ENCODE data around the gene ZNF625. TPM values are rescaled to one million over a fixed set of nuclear protein-coding genes. Genes with fewer than 3 reads are reported as not detected.

Gene ZNF625
- total RNA-seq, 2 donors from 2014 or later: 30.2 to 40.0 TPM

DNA sequence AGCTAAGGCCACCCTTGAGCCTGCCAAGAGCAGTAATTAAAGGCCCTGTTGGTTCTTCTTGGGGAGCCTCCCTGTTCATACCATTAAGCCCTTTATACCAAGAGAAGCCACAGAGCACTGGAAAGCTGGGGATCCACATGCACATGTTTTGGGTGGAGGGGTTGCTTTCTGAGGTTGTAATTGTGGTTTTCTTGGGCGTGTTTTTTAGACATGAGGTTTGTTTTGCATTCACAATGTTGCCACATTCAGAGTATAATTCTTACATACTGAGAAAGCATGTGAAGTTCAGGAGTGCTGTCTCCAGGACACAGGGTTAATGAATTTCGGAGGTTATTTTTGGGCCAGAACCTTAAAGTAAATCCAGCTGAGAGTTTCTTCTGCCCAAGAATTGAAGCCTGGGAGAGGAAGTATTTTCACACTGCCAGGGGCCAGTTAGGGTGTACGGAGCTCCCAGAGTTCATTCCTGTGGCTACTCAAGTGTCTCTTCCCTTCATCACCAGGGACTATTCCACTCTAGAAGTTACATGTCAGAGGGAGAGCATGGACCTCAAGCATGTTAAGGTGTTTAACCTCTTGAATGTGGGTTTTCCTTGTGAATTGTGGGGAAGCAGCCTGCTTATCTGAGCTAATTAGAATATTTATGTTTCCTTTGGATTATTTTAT is 43.4 kb upstream of the ZNF625 start:
- Mint-ChIP-seq H3K4me3 (no peak overlapping the region), H3K36me3 (ENCODE audit: low read depth) (peaks cover 34% of the 10 kb centered on the region), H3K27ac (no peak overlapping the region), H3K27me3 (ENCODE audit: insufficient read depth) (no peaks in the 10 kb centered on the region), H3K9me3 (peaks cover 81% of the 10 kb centered on the region), H3K4me1 (no peaks in the 10 kb centered on the region)
- DNase-seq: no peak
- Histone ChIP-seq H3K4me1 (ENCODE audit: control insufficient read depth, insufficient read depth, low read length) (no peaks in the 10 kb centered on the region), H3K36me3 (ENCODE audit: control insufficient read depth, insufficient read depth, low read length) (no peaks in the 10 kb centered on the region), H3K9ac (ENCODE audit: extremely low read depth, low read length, poor library complexity, severe bottlenecking) (no peak overlapping the region), H3K4me3 (ENCODE audit: low read length) (no peak overlapping the region), H3K27me3 (ENCODE audit: control insufficient read depth, insufficient read depth, low read length, poor library complexity, severe bottlenecking) (no peaks in the 10 kb centered on the region), H3K27ac (ENCODE audit: low read depth, low read length) (no peak overlapping the region), H3K9me3 (ENCODE audit: control insufficient read depth, low read length) (peaks cover 66% of the 10 kb centered on the region)
- WGBS, 2 experiments (ENCODE audit: insufficient coverage in 1 of 2, insufficient read length in 1 of 2): 91 to 100% methylated on average over 1 to 3 of the region's 3 CpGs
- TF ChIP-seq, protein P1, sequence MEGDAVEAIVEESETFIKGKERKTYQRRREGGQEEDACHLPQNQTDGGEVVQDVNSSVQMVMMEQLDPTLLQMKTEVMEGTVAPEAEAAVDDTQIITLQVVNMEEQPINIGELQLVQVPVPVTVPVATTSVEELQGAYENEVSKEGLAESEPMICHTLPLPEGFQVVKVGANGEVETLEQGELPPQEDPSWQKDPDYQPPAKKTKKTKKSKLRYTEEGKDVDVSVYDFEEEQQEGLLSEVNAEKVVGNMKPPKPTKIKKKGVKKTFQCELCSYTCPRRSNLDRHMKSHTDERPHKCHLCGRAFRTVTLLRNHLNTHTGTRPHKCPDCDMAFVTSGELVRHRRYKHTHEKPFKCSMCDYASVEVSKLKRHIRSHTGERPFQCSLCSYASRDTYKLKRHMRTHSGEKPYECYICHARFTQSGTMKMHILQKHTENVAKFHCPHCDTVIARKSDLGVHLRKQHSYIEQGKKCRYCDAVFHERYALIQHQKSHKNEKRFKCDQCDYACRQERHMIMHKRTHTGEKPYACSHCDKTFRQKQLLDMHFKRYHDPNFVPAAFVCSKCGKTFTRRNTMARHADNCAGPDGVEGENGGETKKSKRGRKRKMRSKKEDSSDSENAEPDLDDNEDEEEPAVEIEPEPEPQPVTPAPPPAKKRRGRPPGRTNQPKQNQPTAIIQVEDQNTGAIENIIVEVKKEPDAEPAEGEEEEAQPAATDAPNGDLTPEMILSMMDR (conservative IDR thresholded peaks at IDR 0.05): no peak

DNA sequence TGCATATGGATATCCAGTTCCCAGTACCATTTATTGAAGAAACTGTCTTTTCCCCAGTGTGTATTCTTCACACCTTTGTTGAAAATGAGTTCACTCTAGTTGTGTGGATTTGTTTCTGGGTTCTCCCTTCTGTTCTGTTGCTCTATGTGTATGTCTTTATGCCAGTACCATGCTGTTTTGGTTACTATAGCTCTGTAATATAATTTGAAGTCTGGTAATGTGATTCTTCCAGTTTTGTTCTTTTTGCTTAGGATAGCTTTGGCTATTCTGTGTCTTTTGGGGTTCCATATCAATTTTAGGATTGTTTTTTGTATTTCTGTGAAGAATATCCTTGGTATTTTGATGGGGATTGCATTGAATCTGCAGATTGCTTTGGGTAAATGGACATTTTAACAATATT is 41.6 kb upstream of the ZNF625 start:
- Histone ChIP-seq H3K4me3 (ENCODE audit: low read length) (peak overlapping the region; percentile 22), H3K27me3 (ENCODE audit: control insufficient read depth, insufficient read depth, low read length, poor library complexity, severe bottlenecking) (no peaks in the 10 kb centered on the region), H3K27ac (ENCODE audit: low read depth, low read length) (no peak overlapping the region), H3K36me3 (ENCODE audit: control insufficient read depth, insufficient read depth, low read length) (peaks cover 5% of the 10 kb centered on the region), H3K9ac (ENCODE audit: extremely low read depth, low read length, poor library complexity, severe bottlenecking) (no peak overlapping the region), H3K4me1 (ENCODE audit: control insufficient read depth, insufficient read depth, low read length) (no peaks in the 10 kb centered on the region), H3K9me3 (ENCODE audit: control insufficient read depth, low read length) (peaks cover 58% of the 10 kb centered on the region)
- Mint-ChIP-seq H3K4me1 (no peaks in the 10 kb centered on the region), H3K9me3 (peaks cover 81% of the 10 kb centered on the region), H3K4me3 (no peak overlapping the region), H3K27ac (no peak overlapping the region), H3K36me3 (ENCODE audit: low read depth) (peaks cover 41% of the 10 kb centered on the region), H3K27me3 (ENCODE audit: insufficient read depth) (no peaks in the 10 kb centered on the region)
- no peak for DNase-seq
- TF ChIP-seq, protein P1 (conservative IDR thresholded peaks at IDR 0.05): no peak

DNA sequence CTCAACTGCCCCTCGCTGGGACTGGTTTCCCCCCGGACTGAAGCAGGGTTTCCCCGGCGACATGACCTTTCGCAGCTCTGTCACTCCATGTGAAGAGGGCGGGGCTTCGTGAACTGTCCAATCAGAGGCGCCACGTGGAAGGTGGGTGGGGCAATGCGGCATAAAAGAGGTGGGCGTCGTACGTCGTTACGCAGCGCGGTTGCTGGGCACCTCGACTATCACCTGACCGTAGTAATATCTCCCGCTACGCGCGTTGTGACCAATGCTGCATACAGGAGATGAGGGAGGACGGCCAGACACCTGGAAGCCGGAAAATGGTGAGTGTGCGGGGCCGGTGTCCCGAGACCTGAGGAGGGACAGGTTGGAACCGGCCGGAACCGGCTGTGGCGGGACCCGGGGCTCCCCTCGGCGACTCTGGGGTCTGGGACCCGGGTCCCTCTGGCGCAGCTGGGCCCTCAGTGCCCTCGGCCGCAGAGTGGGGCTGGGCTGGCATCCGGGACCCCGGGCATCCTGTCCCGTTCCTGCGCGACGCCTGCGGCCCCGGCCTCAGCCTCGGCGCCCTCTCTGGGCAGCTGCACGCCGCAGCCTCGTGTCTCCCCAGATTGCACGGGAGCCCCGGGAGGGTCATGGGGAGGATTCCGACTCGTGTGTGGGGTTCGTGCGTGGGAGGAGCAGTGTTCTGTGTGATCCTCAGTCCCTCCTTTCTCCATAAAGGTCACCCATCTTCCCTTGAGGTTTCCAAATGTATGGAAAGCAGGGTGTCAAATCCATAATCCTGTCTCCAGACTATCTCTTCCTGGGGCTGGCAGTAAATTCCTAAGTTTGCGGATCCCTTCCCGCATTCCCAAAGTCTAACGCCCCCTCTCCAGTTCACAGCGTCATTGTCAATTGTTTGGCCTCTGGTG is 38.5 kb upstream of the ZNF625 start:
- Histone ChIP-seq H3K27me3 (ENCODE audit: control insufficient read depth, insufficient read depth, low read length, poor library complexity, severe bottlenecking) (no peaks in the 10 kb centered on the region), H3K27ac (ENCODE audit: low read depth, low read length) (no peak overlapping the region), H3K9me3 (ENCODE audit: control insufficient read depth, low read length) (peaks cover 78% of the 10 kb centered on the region), H3K36me3 (ENCODE audit: control insufficient read depth, insufficient read depth, low read length) (peaks cover 21% of the 10 kb centered on the region), H3K4me3 (ENCODE audit: low read length) (peak overlapping the region; percentile 59), H3K4me1 (ENCODE audit: control insufficient read depth, insufficient read depth, low read length) (no peaks in the 10 kb centered on the region), H3K9ac (ENCODE audit: extremely low read depth, low read length, poor library complexity, severe bottlenecking) (no peak overlapping the region)
- no peaks in the 10 kb centered on the region for H3K27me3 Mint-ChIP-seq (ENCODE audit: insufficient read depth)
- no peak for DNase-seq
- H3K27ac Mint-ChIP-seq: no peak overlapping the region
- 81 to 94% methylated on average over 38 to 62 of the region's 62 CpGs for WGBS, 2 experiments (ENCODE audit: insufficient coverage in 1 of 2, insufficient read length in 1 of 2)
- H3K4me1 Mint-ChIP-seq: no peaks in the 10 kb centered on the region
- TF ChIP-seq, protein P1 (conservative IDR thresholded peaks at IDR 0.05): no peak
- peaks cover 91% of the 10 kb centered on the region for H3K9me3 Mint-ChIP-seq
- H3K4me3 Mint-ChIP-seq: no peak overlapping the region
- H3K36me3 Mint-ChIP-seq (ENCODE audit: low read depth): peaks cover 64% of the 10 kb centered on the region
